AG09309 (cell line): ENCODE results near the gene URB1.
A peak's percentile ranks its signal among the peaks of the same experiment; 100 is the strongest.

Experiments
- DNase-seq: peaks from one replicate; pipeline ENCODE4 v3.0.0-alpha.2; 2010; ENCODE audit warnings: low read depth
- H3K4me3 ChIP-seq: 2 replicates; pipeline ENCODE4 v1.5.1; 2011; ENCODE audit warnings: mild to moderate bottlenecking, low read depth, low read length, moderate library complexity; ENCODE audit not compliant: control insufficient read depth
- CTCF ChIP-seq: IDR thresholded peaks from 2 replicates; pipeline ENCODE4 v1.5.1; 2011; ENCODE audit warnings: mild to moderate bottlenecking, low read depth, low read length, inconsistent platforms; ENCODE audit not compliant: insufficient read depth, control insufficient read depth; ENCODE audit errors: missing control alignments

Gene URB1

GRCh38 chr21:32360401-32360975 is 32.3 kb downstream of the URB1 start:
- no peak for DNase-seq
- H3K4me3 ChIP-seq = no peak overlapping the region
- no peak for TF ChIP-seq CTCF

- H3K4me3 ChIP-seq = no peak overlapping the region
- DNase-seq = no peak
- peak; percentile 38 for TF ChIP-seq CTCF
Measured at GRCh38 chr21:32359719-32360260, 33.0 kb downstream of the URB1 start.

GRCh38 chr21:32356874-32357395 is 35.9 kb downstream of the URB1 start:
- TF ChIP-seq CTCF = no peak
- H3K4me3 ChIP-seq = no peak overlapping the region
- no peak for DNase-seq

- no peak for DNase-seq
- no peak for TF ChIP-seq CTCF
Measured at GRCh38 chr21:32353002-32353711, 39.7 kb downstream of the URB1 start.

GRCh38 chr21:32352526-32352925 is 40.3 kb downstream of the URB1 start:
- TF ChIP-seq CTCF = no peak
- H3K4me3 ChIP-seq = no peak overlapping the region
- no peak for DNase-seq

More at GRCh38 chr21:32353002-32353711, 39.7 kb downstream of the URB1 start:
- H3K4me3 ChIP-seq = no peak overlapping the region

GRCh38 chr21:32351428-32351827 is 41.4 kb downstream of the URB1 start:
- no peak for DNase-seq
- H3K4me3 ChIP-seq = no peak overlapping the region
- TF ChIP-seq CTCF = no peak
